ENCODE results near the gene MAGI1.
A peak's percentile ranks its signal among the peaks of the same experiment; 100 is the strongest.

MAGI1 gene

GRCh38 chr3:66010739-66011655 lies 27.7 kb downstream of the MAGI1 start:
- H3K4me3 Mint-ChIP-seq = no peak overlapping the region
- H3K27me3 Mint-ChIP-seq = peaks cover 7% of the 10 kb centered on the region
- H3K4me1 Mint-ChIP-seq (ENCODE audit: low read depth) = no peaks in the 10 kb centered on the region
- H3K9me3 Mint-ChIP-seq (ENCODE audit: low read depth) = no peaks in the 10 kb centered on the region
- H3K36me3 Mint-ChIP-seq = no peaks in the 10 kb centered on the region
- no peak overlapping the region for H3K27ac Mint-ChIP-seq

GRCh38 chr3:66010348-66010738 lies 28.4 kb downstream of the MAGI1 start:
- Mint-ChIP-seq H3K4me1 (ENCODE audit: low read depth) (no peaks in the 10 kb centered on the region), H3K36me3 (no peaks in the 10 kb centered on the region), H3K27ac (no peak overlapping the region), H3K9me3 (ENCODE audit: low read depth) (no peaks in the 10 kb centered on the region), H3K27me3 (peaks cover 7% of the 10 kb centered on the region), H3K4me3 (no peak overlapping the region)

DNA sequence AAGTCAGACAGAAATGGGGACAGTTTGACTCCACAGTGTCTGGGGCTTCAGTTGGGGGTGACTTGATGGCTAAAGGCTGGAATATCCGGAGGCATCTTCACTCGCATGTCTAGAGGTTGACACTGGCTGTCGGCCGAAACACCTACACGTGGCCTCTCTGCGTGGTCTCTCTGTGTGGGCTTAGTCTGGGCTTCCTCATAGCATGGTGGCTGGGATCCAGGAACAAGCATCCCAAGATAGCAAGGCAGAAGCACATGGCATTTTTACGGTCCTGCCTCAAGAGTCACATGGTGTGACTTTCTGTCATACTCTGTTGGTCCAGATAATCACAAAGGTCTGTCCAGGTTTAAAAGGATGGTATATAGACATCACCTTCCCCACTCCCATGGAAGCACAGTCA lies 34.5 kb downstream of the MAGI1 start:
- no peaks in the 10 kb centered on the region for H3K36me3 Mint-ChIP-seq
- no peak overlapping the region for H3K27ac Mint-ChIP-seq
- H3K4me1 Mint-ChIP-seq (ENCODE audit: low read depth) = no peaks in the 10 kb centered on the region
- no peaks in the 10 kb centered on the region for H3K9me3 Mint-ChIP-seq (ENCODE audit: low read depth)
- H3K27me3 Mint-ChIP-seq = peaks cover 6% of the 10 kb centered on the region
- no peak overlapping the region for H3K4me3 Mint-ChIP-seq

- Mint-ChIP-seq H3K9me3 (ENCODE audit: low read depth) (no peaks in the 10 kb centered on the region), H3K36me3 (no peaks in the 10 kb centered on the region), H3K4me1 (ENCODE audit: low read depth) (no peaks in the 10 kb centered on the region)
Observed at GRCh38 chr3:66001626-66002025, 37.1 kb downstream of the MAGI1 start.

GRCh38 chr3:66000506-66000905 lies 38.2 kb downstream of the MAGI1 start:
- Mint-ChIP-seq H3K36me3 (no peaks in the 10 kb centered on the region), H3K4me3 (no peak overlapping the region), H3K27ac (no peak overlapping the region), H3K27me3 (peaks cover 2% of the 10 kb centered on the region), H3K9me3 (ENCODE audit: low read depth) (no peaks in the 10 kb centered on the region), H3K4me1 (ENCODE audit: low read depth) (no peaks in the 10 kb centered on the region)

More at GRCh38 chr3:66001626-66002025, 37.1 kb downstream of the MAGI1 start:
- Mint-ChIP-seq H3K4me3 (no peak overlapping the region), H3K27me3 (peaks cover 4% of the 10 kb centered on the region), H3K27ac (no peak overlapping the region)

DNA sequence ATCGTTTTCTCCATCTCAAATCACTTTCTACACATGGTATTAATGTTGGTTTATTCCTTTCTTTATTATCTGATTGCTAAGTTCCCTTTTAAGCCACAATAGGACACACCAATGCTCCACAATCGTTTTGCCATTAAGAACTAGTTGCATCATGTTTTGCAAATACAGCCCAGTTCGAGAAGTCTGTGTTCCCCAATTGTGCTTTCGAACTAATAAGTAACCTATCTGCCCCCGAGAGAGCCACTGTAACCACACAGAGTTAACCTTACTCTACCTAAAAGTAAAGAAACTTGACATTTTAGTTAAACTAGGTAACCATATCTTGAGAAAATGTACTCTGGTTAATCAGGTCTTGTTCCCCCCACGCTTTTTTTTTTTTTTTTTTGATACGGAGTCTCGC lies 39.1 kb downstream of the MAGI1 start:
- Mint-ChIP-seq H3K27me3 (peaks cover 2% of the 10 kb centered on the region), H3K4me3 (no peak overlapping the region), H3K9me3 (ENCODE audit: low read depth) (no peaks in the 10 kb centered on the region), H3K27ac (no peak overlapping the region), H3K36me3 (no peaks in the 10 kb centered on the region), H3K4me1 (ENCODE audit: low read depth) (no peaks in the 10 kb centered on the region)

DNA sequence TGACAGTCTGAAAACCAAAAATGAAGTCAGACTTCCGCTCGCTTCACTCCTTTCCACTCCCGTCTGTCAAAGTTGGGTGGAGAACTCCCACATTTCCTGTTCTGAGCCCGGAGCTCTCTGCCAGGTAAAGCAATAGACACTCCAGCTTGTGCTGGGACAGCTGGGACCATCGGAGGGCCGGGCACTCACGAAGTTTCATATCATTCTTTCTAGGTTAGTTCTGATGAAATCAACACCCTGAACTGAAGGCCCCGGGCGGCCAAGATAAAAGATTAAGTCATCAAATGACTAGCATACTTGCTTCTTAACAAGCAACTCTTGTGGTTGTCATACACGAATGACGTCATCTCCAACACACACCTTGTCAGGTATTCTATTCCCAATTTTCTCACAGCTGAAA lies 42.1 kb downstream of the MAGI1 start:
- no peaks in the 10 kb centered on the region for H3K4me1 Mint-ChIP-seq (ENCODE audit: low read depth)
- H3K4me3 Mint-ChIP-seq = no peak overlapping the region
- H3K9me3 Mint-ChIP-seq (ENCODE audit: low read depth) = no peaks in the 10 kb centered on the region
- H3K27ac Mint-ChIP-seq = no peak overlapping the region
- H3K27me3 Mint-ChIP-seq = no peaks in the 10 kb centered on the region
- no peaks in the 10 kb centered on the region for H3K36me3 Mint-ChIP-seq

DNA sequence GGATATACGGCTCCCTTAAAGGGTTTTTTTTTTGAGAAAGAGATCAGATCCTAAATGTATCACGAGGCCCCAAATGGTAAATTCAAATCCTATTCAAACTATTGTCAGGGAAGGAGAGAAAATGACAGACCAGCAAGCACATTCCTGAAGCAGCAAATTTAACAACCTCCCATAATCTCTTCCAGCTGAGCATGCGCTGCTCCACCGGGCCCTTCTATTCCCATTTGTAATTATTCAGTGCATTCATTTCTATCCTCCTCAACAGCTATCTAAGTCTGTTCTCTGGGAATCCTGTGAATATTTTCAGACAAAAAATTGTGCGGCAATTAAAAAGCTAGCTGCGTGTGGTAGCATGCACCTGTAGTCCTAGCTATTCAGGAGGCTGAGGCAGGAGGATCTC lies 43.2 kb downstream of the MAGI1 start:
- Mint-ChIP-seq H3K4me3 (no peak overlapping the region), H3K36me3 (no peaks in the 10 kb centered on the region), H3K9me3 (ENCODE audit: low read depth) (no peaks in the 10 kb centered on the region), H3K27me3 (no peaks in the 10 kb centered on the region), H3K27ac (no peak overlapping the region), H3K4me1 (ENCODE audit: low read depth) (no peaks in the 10 kb centered on the region)

- no peaks in the 10 kb centered on the region for H3K4me1 Mint-ChIP-seq (ENCODE audit: low read depth)
- no peaks in the 10 kb centered on the region for H3K9me3 Mint-ChIP-seq (ENCODE audit: low read depth)
- no peaks in the 10 kb centered on the region for H3K27me3 Mint-ChIP-seq
- H3K36me3 Mint-ChIP-seq = no peaks in the 10 kb centered on the region
- H3K27ac Mint-ChIP-seq = no peak overlapping the region
- H3K4me3 Mint-ChIP-seq = no peak overlapping the region
Observed at GRCh38 chr3:65995030-65995429, 43.7 kb downstream of the MAGI1 start.

DNA sequence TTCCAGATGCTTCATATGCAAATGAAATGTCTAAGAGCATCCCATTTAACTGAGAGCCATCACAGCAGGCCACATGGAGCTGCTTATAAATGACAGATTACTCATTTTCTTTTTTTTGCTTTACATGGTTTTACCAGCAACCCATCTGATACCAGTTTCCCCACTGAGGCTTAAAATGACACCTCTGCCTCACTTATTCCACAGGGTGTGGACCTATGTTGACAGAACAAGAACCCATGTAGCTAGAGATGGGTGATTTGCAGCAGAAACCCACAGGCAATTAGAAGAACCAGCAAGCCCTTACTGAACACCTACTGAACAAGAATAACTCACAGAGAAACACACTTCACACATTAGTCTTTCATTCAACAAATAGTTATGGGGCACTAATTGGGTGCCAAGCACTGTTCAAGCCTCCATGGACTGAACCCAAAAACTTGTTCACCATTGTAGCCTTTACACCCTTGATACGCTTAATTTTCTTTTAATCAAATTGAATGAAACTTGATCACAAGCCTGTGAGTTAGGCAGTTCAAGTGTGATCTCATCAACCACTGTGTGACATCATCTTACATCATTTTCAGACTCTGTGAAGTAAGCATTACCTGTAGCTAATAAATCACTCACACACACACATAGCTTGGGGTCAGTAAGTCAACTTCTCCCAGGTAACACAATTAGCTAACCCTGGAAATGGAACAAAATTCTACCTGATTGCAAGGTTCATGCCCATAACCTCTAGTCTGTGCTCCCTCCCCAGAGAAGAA lies 45.4 kb downstream of the MAGI1 start:
- H3K4me1 Mint-ChIP-seq (ENCODE audit: low read depth) = no peaks in the 10 kb centered on the region
- no peaks in the 10 kb centered on the region for H3K9me3 Mint-ChIP-seq (ENCODE audit: low read depth)
- no peaks in the 10 kb centered on the region for H3K36me3 Mint-ChIP-seq
- no peak overlapping the region for H3K4me3 Mint-ChIP-seq
- H3K27me3 Mint-ChIP-seq = no peaks in the 10 kb centered on the region
- H3K27ac Mint-ChIP-seq = peak overlapping the region; percentile 30

GRCh38 chr3:65992106-65992505 lies 46.6 kb downstream of the MAGI1 start:
- H3K9me3 Mint-ChIP-seq (ENCODE audit: low read depth) = no peaks in the 10 kb centered on the region
- H3K27me3 Mint-ChIP-seq = no peaks in the 10 kb centered on the region
- H3K36me3 Mint-ChIP-seq = no peaks in the 10 kb centered on the region
- no peaks in the 10 kb centered on the region for H3K4me1 Mint-ChIP-seq (ENCODE audit: low read depth)
- H3K4me3 Mint-ChIP-seq = no peak overlapping the region
- H3K27ac Mint-ChIP-seq = peak overlapping the region; percentile 30

DNA sequence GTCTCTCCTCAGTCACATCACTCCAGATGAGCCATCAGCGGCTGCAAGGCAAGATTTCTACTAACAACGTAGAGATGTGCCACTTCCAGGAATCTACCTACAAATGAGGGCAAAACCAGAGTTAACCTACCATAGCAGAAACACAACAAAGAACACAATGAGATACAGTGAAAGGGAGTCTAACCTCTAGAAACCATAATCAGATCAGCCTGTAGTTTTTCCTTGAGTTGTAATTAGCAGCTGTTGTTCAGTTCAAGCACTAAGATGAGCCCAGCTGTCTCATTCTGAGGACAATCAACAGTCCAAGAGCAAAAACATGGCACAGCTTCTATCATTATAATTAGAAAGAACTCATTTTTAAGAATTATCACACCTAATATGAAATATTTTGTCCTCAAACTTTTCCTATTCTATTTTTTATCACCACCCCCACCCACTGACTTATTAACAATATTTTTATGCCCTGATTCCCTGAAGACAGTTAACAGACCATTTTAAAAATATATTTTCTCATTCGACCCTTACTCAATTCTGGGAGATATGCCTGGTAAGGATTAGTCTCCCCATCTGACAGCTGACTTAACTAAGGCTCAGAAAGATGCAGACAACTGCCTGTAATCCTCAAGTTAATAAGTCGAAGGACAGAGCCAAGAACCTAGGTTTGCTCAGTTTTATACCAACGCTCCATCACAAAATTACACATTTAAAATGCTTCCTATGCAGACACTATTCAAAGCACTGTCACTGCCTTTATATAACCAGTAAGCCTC lies 50.1 kb downstream of the MAGI1 start:
- Mint-ChIP-seq H3K4me1 (ENCODE audit: low read depth) (no peaks in the 10 kb centered on the region), H3K36me3 (no peaks in the 10 kb centered on the region), H3K27ac (no peak overlapping the region), H3K9me3 (ENCODE audit: low read depth) (no peaks in the 10 kb centered on the region), H3K4me3 (no peak overlapping the region), H3K27me3 (peaks cover 1% of the 10 kb centered on the region)

DNA sequence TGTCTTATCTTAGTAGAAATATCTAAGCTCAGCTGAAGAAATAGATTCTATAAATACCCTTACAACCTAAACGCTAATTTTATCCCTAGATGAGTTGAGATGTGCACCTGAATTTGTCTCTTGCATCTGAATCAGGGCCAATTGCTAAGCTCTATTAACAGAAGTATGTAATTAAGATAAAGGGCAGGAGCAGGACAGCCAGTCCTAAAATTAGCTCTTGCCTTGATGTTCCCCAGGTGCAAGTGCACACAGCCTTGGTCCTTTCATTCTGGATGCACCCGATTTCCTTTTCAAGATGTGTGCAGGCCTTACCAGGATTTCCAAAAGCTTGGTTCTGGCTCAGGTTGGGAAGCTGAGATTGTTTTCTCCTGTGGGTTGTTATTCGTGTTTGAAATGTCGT lies 52.4 kb downstream of the MAGI1 start:
- no peak overlapping the region for H3K27ac Mint-ChIP-seq
- no peaks in the 10 kb centered on the region for H3K4me1 Mint-ChIP-seq (ENCODE audit: low read depth)
- no peaks in the 10 kb centered on the region for H3K36me3 Mint-ChIP-seq
- peaks cover 1% of the 10 kb centered on the region for H3K27me3 Mint-ChIP-seq
- H3K9me3 Mint-ChIP-seq (ENCODE audit: low read depth) = no peaks in the 10 kb centered on the region
- no peak overlapping the region for H3K4me3 Mint-ChIP-seq

DNA sequence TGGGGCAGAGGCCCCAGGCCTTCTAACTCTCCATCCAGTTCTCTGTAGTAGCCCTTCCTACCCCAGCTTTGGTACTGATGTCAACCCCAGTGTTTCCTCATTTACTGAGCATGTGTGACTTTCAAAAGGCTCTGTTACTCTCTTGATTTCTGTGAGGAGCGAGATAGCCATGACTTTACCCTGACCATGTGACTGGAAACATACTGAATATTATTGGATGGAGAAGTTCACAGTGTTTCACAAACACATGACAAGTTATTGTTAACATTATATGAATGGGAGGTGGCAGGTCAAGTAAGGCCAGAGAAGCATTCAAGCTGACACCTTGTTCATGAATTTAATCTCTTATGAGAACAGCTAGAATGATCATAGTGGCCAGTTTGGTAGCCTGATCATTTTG lies 53.7 kb downstream of the MAGI1 start:
- no peaks in the 10 kb centered on the region for H3K4me1 Mint-ChIP-seq (ENCODE audit: low read depth)
- H3K4me3 Mint-ChIP-seq = no peak overlapping the region
- H3K36me3 Mint-ChIP-seq = no peaks in the 10 kb centered on the region
- no peaks in the 10 kb centered on the region for H3K9me3 Mint-ChIP-seq (ENCODE audit: low read depth)
- no peak overlapping the region for H3K27ac Mint-ChIP-seq
- H3K27me3 Mint-ChIP-seq = peaks cover 1% of the 10 kb centered on the region

GRCh38 chr3:65983100-65983499 lies 55.6 kb downstream of the MAGI1 start:
- Mint-ChIP-seq H3K4me1 (ENCODE audit: low read depth) (no peaks in the 10 kb centered on the region), H3K9me3 (ENCODE audit: low read depth) (no peaks in the 10 kb centered on the region), H3K27me3 (peaks cover 1% of the 10 kb centered on the region), H3K27ac (no peak overlapping the region), H3K4me3 (no peak overlapping the region), H3K36me3 (no peaks in the 10 kb centered on the region)
